Activated naive CD8-positive, alpha-beta T cell treated with anti-CD3 and anti-CD28 coated beads, Interleukin-2, amount 50 U/mL, for 24 hours (primary cell): ENCODE results near the gene SLC4A9.
"Not testable (repeated sequence)": the region's sequence is repeated elsewhere in the genome, so short reads cannot be mapped to it uniquely, and the experiment has no call there.

ENCODE experiments used
- ATAC-seq: fragments of 150-1000 bp; cut with Tn5 transposase; one replicate; pipeline ENCODE4 v1.10.0; 2021
- DNase-seq: peaks from one replicate; pipeline ENCODE4 v3.0.0; 2021
- H3K27ac Mint-ChIP-seq: one replicate; pipeline ENCODE4 v1.8.0; 2021; ENCODE audit warnings: mild to moderate bottlenecking, mixed read lengths
- H3K27me3 Mint-ChIP-seq: one replicate; pipeline ENCODE4 v1.8.0; 2021; ENCODE audit warnings: mixed read lengths
- H3K36me3 Mint-ChIP-seq: one replicate; pipeline ENCODE4 v1.8.0; 2021; ENCODE audit warnings: low read depth, mixed read lengths
- H3K4me1 Mint-ChIP-seq: one replicate; pipeline ENCODE4 v1.8.0; 2021; ENCODE audit warnings: mixed read lengths
- H3K4me3 Mint-ChIP-seq: one replicate; pipeline ENCODE4 v1.8.0; 2021; ENCODE audit warnings: mild to moderate bottlenecking, moderate library complexity, mixed read lengths
- H3K9me3 Mint-ChIP-seq: one replicate; pipeline ENCODE4 v1.8.0; 2021; ENCODE audit warnings: mixed read lengths

Gene SLC4A9

GRCh38 chr5:140420226-140420570 lies 60.2 kb downstream of the SLC4A9 start:
- no peak overlapping the region for H3K4me3 Mint-ChIP-seq
- peaks cover 53% of the 10 kb centered on the region for H3K4me1 Mint-ChIP-seq
- no peaks in the 10 kb centered on the region for H3K9me3 Mint-ChIP-seq
- no peaks in the 10 kb centered on the region for H3K27me3 Mint-ChIP-seq
- ATAC-seq: no peak
- H3K27ac Mint-ChIP-seq: no peak overlapping the region
- no peak for DNase-seq
- peaks cover 22% of the 10 kb centered on the region for H3K36me3 Mint-ChIP-seq

GRCh38 chr5:140420665-140421361 lies 60.8 kb downstream of the SLC4A9 start:
- Mint-ChIP-seq H3K27me3 (no peaks in the 10 kb centered on the region), H3K27ac (peak overlapping the region; percentile 15), H3K4me1 (peaks cover 52% of the 10 kb centered on the region), H3K4me3 (no peak overlapping the region), H3K36me3 (peaks cover 20% of the 10 kb centered on the region), H3K9me3 (no peaks in the 10 kb centered on the region)
- DNase-seq (no peak), ATAC-seq (peak; percentile 55)

- not testable (repeated sequence) for H3K4me3 Mint-ChIP-seq, DNase-seq, H3K27ac Mint-ChIP-seq, ATAC-seq, H3K27me3 Mint-ChIP-seq, H3K9me3 Mint-ChIP-seq
- H3K36me3 Mint-ChIP-seq: peaks cover 15% of the 10 kb centered on the region
- peaks cover 50% of the 10 kb centered on the region for H3K4me1 Mint-ChIP-seq
These were observed 61.4 kb downstream of the SLC4A9 start for GRCh38 chr5:140421375-140421774.

- no peak overlapping the region for H3K27ac Mint-ChIP-seq
- H3K9me3 Mint-ChIP-seq: no peaks in the 10 kb centered on the region
- H3K4me3 Mint-ChIP-seq: no peak overlapping the region
- peaks cover 11% of the 10 kb centered on the region for H3K36me3 Mint-ChIP-seq
- ATAC-seq (peak; percentile 65), DNase-seq (no peak)
- H3K27me3 Mint-ChIP-seq: no peaks in the 10 kb centered on the region
- H3K4me1 Mint-ChIP-seq: peaks cover 44% of the 10 kb centered on the region
These were observed 63.6 kb downstream of the SLC4A9 start for GRCh38 chr5:140423609-140424008.

GRCh38 chr5:140424135-140424534 lies 64.1 kb downstream of the SLC4A9 start:
- peaks cover 40% of the 10 kb centered on the region for H3K4me1 Mint-ChIP-seq
- DNase-seq (no peak), ATAC-seq (no peak)
- H3K27ac Mint-ChIP-seq: no peak overlapping the region
- H3K36me3 Mint-ChIP-seq: peaks cover 11% of the 10 kb centered on the region
- no peaks in the 10 kb centered on the region for H3K9me3 Mint-ChIP-seq
- no peak overlapping the region for H3K4me3 Mint-ChIP-seq
- no peaks in the 10 kb centered on the region for H3K27me3 Mint-ChIP-seq
